Amygdala (tissue), 56 donors: Measurements from ENCODE around the gene SLC6A3.
"Not testable (repeated sequence)": the region's sequence is repeated elsewhere in the genome, so short reads cannot be mapped to it uniquely, and the experiment has no call there.

ENCODE experiments used
- DNase-seq, 56 donors: peaks; one replicate each; lab custom pipeline; 2025; lab: John Stamatoyannopoulos, UW

SLC6A3 gene

DNA sequence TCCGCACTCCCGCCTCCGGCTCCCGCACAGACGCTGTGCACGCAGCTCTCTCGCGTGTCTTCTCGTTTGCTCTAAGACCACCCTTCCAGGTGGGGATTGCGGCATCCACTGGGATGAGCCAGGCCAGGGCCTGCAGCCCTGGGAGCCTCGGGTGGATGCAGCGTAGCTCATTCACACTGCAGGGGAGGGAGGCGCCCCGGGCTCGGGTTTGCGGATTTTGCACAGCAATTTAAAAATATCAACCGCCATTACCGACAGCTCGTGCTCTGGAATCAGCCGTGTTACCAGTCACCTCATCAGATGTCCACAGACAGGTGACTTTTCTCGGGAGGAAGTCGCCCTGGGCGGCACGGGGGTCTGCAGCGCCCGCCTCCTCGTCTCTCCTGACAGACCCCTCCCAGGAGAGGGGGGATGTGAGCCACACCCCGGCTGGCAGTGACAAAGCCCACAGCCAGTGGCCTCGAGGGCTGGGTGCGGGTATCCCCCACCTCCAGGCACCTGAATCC is 20.8 kb upstream of the SLC6A3 start:
- DNase-seq: no peak

DNA sequence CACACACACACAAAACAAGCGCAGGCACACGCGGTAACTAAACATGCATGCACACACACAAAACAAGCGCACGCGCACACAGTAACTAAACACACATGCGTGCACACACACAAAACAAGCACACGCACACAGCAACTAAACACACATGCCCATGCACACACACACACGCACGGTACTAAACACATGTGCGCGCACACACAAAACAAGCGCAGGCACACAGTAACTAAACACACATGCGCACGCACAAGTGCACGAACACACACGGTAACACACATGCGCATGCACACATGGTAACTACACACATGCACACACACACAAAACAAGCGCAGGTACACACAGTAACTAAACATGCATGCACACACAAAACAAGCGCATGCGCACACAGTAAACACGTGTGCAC is 19.9 kb upstream of the SLC6A3 start:
- DNase-seq: no peak

DNA sequence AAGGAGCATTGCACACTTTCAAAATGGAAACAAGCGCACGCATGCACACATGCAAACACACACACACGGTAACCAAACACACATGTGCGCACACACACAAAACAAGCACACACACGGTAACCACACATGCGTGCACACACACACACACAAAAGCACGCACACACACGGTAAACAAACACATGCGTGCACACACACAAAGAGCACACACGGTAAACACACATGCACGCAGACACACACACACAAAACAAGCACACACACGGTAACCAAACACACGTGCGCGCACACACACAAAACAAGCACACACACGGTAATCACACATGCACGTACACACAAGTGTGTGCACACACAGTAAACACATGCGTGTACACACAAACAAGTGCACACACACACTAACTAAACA is 19.3 kb upstream of the SLC6A3 start:
- no peak for DNase-seq

DNA sequence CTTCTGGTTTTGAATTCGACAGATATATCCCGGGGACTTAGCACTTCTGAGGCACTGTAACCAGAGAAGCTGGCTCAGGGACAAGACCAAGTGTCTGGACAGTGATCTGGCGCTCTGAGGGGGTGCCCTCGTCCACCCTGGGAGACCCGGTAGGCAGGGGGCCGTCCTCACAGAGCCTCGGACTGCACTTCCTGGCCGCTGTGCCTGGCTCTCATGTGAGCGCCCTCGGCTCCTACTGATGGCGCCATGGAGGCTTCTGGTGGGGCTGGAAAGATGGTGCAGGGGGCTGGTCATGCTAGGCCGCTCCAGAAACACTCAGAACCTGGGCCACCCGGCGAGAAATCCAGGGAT is 18.8 kb upstream of the SLC6A3 start:
- no peak for DNase-seq

DNA sequence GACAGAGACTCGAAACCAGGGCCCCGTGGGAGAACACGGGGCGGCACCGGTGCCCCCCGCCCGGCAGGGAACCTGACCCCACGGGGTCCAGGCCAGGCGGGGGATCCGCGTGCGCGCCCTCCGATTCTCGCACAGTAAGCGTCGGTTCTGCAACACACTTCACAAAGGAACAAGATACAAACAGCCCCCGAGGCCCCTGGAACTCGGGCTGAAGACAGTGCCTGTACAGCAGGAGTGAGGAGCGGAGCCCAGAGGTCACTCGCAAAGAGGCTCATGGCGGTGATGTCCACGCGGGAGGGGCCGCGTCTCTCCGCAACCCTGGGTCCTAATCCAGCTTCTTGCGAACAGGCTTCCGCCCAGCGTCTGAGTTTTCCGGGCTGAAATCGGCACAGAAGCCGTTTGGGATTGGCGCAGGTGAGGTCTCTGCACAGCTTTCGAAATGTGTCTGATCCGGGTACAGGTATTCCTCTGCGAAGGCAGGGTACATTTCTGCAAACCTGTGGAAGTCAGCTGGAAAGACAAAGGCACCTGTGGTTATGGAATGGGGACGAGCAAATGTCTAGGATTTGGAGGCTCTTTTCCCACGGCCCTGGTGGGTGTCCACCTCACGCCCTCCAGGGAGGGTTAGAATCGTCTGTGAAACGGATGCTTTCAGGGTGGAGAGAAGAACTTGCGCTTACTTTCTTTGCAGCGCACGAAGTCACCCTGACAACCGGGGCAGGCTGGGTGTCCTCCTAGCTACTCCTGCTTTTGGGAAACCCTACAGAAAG is 18.3 kb upstream of the SLC6A3 start:
- no peak for DNase-seq

DNA sequence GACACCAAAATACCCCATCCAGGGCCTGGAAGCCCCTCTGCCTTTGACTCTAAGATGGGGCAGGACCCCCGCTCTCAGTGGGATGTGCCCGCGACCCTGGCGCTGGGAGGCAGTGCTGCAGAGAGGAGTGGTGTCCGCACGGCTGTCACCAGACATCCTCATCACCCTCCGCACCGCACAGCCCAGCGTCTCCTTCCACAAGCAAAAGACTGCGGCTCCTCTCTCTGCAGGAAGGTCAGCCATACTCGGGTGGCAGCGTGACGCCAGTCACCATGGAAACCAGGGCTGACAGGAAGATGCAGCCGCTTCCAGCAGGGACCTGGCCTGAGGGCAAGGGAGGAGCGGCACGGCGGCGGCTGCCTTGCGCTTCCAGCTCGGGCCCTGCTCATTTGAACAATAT is 17.1 kb upstream of the SLC6A3 start:
- DNase-seq: no peak

DNA sequence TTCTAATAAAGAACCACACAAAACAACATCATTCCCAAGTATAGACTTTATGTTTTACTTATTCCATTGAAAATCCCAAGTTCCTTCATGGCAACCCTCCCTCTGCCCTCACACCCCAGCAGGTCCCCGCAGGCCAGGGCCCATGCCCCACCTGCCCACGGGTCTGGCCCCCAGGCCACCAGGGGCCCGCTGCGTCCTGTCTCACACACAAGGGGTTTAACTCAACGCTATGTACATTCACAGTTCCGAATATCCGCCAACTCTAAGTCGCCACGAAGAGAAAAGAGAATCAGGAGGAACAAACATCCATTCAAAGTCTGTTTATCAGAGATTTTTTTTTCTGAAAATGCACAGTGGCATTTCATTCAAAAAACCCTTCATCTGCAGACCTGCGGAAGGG is 16.2 kb upstream of the SLC6A3 start:
- DNase-seq: no peak

DNA sequence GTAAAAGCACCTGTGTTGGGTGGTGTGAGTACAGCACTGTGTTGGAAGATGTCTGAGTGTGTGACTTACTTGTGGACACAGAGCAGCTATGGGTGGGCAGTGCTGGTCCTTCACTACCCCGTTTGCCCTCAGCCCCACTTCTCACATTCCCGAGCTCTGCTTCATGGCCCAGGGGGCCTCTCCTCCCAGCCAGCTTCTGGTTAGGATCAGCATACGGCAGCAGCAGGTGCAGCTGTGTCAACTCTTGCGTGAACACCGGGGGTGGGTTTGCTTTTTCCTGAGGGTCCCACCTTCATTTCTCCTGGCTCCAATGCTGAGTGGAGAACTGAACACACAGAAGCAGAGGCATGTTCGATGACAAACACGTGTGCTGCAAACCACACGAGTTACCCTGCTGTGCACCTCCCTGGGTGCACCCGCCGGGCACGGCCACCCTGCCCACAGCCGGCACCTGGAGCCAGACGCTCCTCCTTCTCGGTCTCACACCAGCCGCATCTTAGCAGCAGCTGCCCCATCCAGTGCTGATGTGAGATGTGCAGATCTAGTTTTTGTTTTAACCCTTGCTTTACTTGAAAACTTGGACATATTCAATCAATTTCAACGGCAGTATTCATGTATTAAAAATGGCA is 14.9 kb upstream of the SLC6A3 start:
- DNase-seq: no peak

DNA sequence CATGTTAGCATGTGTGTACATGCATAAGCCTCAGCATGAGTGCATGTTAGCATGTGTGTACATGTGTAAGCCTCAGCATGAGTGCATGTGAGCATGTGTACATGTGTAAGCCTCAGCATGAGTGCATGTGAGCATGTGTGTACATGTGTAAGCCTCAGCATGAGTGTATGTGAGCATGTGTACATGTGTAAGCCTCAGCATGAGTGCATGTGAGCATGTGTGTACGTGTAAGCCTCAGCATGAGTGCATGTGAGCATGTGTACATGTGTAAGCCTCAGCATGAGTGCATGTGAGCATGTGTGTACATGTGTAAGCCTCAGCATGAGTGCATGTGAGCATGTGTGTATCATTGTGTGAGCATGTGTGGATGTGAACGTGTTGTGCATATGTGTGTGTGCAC is 14.2 kb upstream of the SLC6A3 start:
- DNase-seq: not testable (repeated sequence)

DNA sequence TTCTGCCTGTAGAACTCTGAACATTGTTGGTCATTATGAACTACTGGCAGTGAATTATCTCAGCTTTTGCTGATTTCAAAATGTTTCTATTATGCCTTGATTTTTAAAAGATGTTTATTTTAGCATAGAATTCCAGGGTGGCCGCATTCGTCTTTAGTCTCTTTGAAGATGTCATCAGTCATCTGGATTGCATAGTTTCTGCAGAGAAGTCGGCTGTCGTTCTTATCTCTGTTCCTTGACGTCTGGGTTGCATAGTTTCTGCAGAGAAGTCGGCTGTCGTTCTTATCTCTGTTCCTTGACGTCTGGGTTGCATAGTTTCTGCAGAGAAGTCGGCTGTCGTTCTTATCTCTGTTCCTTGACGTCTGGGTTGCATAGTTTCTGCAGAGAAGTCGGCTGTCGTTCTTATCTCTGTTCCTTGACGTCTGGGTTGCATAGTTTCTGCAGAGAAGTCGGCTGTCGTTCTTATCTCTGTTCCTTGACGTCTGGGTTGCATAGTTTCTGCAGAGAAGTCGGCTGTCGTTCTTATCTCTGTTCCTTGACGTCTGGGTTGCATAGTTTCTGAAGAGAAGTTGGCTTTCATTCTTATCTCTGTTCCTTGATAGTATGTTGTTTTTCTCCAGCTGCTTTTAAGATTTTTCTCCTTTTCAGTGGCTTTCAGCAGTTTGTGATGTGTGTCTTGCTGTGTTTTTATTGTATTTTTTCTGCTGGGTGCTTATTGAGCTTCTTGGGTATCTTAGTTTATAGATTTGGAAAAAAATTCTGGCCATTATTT is 11.1 kb upstream of the SLC6A3 start:
- not testable (repeated sequence) for DNase-seq

DNA sequence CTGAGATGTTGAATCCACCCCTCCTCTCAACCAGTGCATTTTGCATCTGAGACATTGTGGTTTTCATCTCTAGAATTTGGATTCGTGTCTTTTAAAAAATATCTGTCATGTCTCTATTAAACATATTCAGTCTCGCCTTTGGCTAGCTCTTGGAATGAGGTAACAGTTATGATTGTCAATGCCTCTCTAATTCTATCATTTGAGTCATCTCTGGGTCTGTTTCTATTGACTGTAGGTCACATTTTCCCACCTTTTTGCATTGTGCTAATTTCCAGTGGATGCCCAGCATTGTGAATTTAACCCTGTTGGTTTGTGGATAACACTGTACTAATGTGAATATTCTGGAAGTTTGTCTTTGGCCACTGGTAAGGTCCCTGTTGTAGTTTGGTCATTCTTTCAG is 8.4 kb upstream of the SLC6A3 start:
- DNase-seq: no peak

DNA sequence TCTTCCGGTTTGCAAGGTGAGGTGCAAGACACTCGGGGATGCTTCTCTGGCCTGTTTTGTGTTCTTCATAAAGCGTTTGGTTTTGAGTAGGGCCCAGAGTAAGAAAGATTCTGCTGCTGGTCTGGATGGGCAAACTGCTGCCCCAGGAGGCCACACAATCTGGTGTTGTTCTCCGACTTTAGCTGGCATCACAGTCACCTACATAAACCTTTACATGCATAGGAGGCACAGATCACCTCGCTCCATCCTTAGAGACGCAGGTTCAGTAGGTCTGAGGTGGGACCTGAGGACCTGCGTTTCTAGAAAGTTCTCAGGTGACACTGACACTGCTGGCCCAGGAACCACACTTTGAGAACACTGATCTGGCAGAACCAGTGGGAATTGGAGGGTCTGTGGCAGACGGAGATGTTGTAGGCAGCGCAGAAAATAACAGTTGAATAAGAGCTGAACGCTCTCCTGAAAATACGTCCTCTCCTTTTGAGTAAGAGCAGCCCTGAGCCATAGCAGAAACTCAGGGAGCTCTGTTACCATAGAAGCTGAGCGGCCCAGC is 3.9 kb upstream of the SLC6A3 start:
- DNase-seq: no peak

DNA sequence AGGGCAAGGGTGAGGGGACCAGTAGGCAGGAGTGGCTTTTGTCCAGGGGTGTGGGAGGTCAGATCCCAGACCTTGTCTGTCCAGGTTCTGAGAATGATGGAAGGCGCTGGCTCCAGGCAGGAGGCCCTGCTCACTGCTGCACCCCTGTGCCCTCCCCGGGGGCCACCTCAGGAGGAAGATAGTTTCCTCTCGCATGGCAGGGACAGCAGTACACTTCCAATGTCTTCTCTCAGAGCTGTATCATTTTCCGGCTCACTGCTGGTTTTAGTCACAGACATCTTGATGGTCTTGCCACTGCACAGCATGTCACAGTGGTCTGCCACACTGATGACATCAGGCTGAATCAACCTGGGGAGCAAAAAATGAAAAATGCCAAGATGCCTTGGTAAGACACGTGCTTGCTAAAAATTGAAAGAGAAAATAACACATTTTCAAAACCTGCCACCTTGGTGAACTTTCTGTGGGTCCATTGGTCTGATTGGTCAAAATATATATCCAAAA is 3.3 kb upstream of the SLC6A3 start:
- DNase-seq: no peak

DNA sequence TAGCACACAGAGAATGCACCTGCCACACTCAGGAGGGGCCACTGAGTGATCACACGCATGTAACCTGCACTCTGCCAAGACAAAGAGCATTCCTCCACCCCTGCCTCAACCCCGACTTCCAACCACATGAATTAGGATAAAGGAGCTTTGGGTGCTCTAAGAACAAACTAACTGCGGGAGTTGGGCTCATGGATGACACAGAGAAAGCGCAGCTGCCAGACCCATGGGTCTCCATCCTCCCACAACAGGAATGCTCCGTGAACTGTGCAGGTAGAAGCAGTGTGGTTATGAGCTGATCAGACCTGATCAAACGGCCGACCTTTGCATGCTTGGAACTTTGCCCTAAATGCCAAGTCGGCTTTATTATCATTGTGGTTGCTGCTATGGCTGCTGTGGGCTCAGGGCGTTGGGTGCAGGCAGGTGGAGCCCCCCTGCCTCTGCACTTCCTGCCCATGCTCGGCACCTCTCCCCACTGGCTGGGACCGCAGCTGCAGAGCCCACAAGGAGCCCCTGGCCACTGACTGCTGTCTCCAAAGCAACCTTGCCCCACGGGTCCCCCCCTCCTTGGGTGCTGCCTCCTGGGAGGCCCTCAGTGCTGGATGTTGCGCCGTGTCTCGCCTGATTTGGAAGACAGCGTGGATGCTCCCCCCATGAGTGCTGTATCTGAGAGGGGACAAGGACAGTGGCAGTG is 2.6 kb upstream of the SLC6A3 start:
- DNase-seq: no peak

DNA sequence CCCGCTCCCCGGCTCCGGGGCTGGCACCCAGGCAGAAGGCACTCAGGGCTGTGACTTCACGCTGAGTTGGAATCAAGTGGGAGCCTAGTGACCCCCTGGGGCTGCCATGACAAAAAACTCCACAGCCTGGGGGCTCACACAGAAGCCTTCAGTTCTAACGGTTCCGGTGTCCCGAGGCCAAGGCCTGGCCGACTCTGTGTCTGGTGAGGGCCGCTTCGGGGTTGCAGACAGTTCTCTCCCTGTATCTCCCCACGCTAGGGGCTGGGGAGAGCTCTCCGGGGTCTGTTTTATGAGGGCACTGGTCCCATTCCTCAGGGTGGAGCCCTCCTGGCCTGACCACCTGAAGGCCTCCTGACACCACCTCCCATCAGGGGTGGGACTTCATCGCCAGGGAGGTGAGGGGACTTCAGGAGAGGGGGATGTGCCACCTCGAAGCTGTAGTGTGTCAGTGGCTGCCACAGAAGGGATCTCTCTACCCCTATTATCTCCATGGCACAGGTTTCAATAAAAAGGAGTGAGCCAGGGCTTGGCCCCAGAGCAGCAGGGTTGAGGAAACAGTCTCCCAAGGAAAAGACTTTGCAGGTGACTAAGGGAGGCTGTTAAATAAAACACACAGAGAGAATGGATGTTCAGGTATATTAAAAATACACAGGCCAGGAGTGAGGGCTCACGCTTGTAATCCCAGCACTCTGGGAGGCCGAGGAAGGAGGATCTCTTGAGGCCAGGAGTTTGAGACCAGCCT is 1.5 kb upstream of the SLC6A3 start:
- no peak for DNase-seq

DNA sequence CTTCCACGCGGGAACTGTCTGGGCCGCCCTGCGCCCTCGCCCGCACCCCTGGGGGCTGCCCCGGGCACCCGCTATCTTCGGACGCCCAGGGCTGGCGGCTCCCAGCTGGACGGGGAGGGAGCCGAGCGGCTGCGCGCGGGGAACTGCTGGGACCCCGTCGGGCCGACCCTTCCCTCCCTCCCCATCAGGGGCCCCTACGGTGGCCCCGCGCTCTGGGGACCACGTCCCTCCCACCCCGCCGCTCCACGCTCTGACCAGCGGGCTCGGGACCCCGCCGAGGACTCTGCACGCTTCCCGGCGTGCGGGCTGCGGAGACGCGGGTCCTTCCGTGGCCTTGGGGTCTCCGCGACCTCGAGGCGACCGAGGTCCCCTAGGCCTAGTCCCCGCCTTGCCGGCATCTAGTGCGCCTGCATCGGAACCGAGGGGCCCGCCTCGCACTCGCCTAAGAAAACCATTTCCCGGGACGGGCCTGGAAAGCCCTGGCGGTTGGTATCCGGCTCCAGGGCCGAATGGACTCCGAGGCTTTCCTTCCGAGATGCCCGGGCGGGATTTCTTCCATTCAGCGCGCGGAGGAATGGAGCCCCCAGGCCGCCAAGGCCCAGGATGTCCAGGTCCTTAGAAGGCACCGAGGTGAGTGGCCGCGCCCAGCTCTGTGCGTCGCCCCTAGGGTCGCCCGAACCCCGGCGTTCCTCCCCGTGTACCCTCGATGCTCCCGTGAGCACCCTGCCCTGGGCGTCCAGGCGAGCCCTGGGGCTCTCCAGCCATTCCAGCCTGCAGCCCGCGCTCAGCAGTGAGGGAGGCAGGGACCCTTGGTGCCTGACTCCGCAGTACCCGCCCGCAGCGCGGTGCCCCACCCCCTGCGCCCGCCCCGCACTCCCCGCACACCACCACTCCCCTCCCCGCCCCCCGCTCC is 705 bp upstream of the SLC6A3 start:
- no peak for DNase-seq

DNA sequence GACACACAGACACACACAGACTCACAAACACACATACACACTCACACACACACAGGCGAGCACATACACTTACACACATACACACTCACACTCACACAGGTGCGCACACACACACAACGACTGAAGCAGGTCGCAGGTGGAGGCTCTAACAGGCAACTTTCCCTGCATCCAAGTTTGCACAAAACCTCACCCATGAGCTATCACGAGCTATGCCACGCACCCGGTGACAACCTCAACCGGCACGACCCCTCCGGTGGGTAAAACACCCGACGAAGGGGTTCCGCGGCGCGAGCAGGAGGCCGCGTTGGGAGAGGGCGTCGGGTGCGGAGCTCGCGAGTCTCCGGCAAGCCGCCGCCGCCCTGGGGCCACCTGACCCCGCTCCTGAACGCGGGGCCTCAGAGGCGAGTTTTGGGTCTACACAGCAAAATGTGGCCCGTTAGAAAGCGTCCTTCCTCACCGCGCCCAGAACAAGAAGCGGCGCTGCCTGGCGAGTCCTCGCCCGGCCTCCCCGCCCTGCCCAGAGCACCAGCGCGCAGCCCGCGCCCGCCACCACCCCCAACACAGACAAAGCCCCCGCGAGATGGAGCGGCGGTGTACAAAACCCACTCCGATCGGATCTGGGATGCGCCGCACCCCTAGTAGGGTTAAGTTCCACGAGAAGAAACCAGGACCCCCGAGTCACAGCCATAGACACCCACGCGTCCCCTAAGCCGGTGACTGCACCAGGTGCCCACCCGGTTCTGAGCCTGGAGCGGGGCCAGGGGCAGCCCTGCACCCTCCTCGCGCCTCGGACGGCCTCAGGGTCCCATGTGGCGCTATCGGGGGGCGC is 665 bp downstream of the SLC6A3 start:
- DNase-seq: no peak

DNA sequence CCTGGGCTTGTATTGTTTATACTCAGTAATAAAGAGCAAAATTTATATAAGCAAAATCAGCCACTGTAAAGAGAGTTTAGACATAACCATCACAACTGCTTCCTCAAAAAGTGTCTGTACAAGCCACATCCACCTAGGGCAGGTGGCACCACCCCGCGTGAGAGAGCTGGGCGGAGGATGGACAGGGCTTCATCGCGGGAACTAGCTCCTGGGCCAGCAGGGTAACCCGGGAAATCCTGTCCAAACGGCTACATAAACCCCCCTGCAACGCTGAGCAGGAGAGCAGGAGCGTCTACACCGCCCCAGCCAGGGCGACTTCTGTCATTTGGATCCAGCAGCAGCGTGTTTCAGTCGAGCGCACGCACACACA is 1.3 kb downstream of the SLC6A3 start:
- DNase-seq: no peak
